ENCODE results near the gene NUDT16L1. TPM values are rescaled to one million over a fixed set of nuclear protein-coding genes. Genes with fewer than 3 reads are reported as not detected.

Gene NUDT16L1
- total and polyA plus RNA-seq, 2 of the 13 experiments (the other 11 are each of a cell fraction or from before 2014, with no cell fraction given), result 28.0 to 40.5 TPM

GRCh38 chr16:4734063-4734729 lies 40.8 kb downstream of the NUDT16L1 start, which contains the start of the genes ANKS3 and DNAAF8 (continued):
- TF ChIP-seq ATF6 (CRISPR knock-in tag; conservative IDR thresholded peaks at IDR 0.05) (no peak), ZSCAN29 (CRISPR knock-in tag; conservative IDR thresholded peaks at IDR 0.05) (no peak), ARID4A (CRISPR knock-in tag; IDR thresholded peaks at IDR 0.05; ENCODE audit: borderline replicate concordance) (peak; percentile 98), MED8 (CRISPR knock-in tag; IDR thresholded peaks at IDR 0.05; ENCODE audit: insufficient replicate concordance) (peak; percentile 17), TARDBP (CRISPR knock-in tag; IDR thresholded peaks at IDR 0.05) (peak; percentile 79), KLF16 (CRISPR knock-in tag; IDR thresholded peaks at IDR 0.05) (peak in 1 of 2 experiments; percentile 90; a peak in 2 of 4 replicates), ZNF556 (CRISPR knock-in tag; IDR thresholded peaks at IDR 0.05; ENCODE audit: borderline replicate concordance) (no peak; the same call in 1 of the 2 replicates), PRDM15 (CRISPR knock-in tag; IDR thresholded peaks at IDR 0.05) (peak; percentile 70; the same call in 1 of the 2 replicates), ZNF30 (CRISPR knock-in tag; IDR thresholded peaks at IDR 0.05) (no peak), ZNF503 (CRISPR knock-in tag; IDR thresholded peaks at IDR 0.05) (peak; percentile 68), ZNF12 (CRISPR knock-in tag; IDR thresholded peaks at IDR 0.05) (no peak; the same call in 1 of the 2 replicates), FOSL1 (CRISPR knock-in tag; IDR thresholded peaks at IDR 0.05; ENCODE audit: borderline replicate concordance) (0 out of 2 replicates have a peak, but pooled peaks have one; percentile 21), ARID2 (CRISPR knock-in tag; IDR thresholded peaks at IDR 0.05; ENCODE audit: borderline replicate concordance) (no peak), ZBTB14 (CRISPR knock-in tag; IDR thresholded peaks at IDR 0.05) (peak; percentile 43; the same call in 1 of the 2 replicates), NR3C1 (CRISPR knock-in tag; IDR thresholded peaks at IDR 0.05) (no peak)

Measured in HepG2 (cell line).